ENCODE results near the gene TRIP6. TPM values are rescaled to one million over a fixed set of nuclear protein-coding genes. Genes with fewer than 3 reads are reported as not detected.

The TRIP6 gene
- total RNA-seq, 2 donors from 2014 or later: 36.5 to 43.5 TPM

Other genes starting within 250 kb of the TRIP6 start
- gene TFR2, start 225.8 kb upstream of the TRIP6 start, total RNA-seq: 10 to 100 TPM; 30.8 to 39.4 TPM
- not detected for gene ACTL6B, start 210.9 kb upstream of the TRIP6 start, total RNA-seq
- 100 to 1,000 TPM; 181 to 271 TPM for gene GNB2, start 193.6 kb upstream of the TRIP6 start, total RNA-seq
- gene GIGYF1, start 173.1 kb upstream of the TRIP6 start, total RNA-seq: 10 to 100 TPM; 40.2 to 53.1 TPM
- gene POP7, start 161.3 kb upstream of the TRIP6 start, total RNA-seq: 10 to 100 TPM; 29.6 to 68.9 TPM
- not detected for gene EPO, start 146.9 kb upstream of the TRIP6 start, total RNA-seq
- gene ZAN, start 133.8 kb upstream of the TRIP6 start, total RNA-seq: not detected
- 1 to 10 TPM; 4.1 to 6.4 TPM for gene EPHB4, start 39.9 kb upstream of the TRIP6 start, total RNA-seq
- gene SLC12A9, start 14.7 kb upstream of the TRIP6 start, total RNA-seq: 10 to 100 TPM; 15.7 to 30.1 TPM
- 100 to 1,000 TPM; 208 to 255 TPM for gene SRRT, start 7.7 kb downstream of the TRIP6 start, total RNA-seq
- gene UFSP1, start 22.3 kb downstream of the TRIP6 start, total RNA-seq: 1 to 10 TPM in 1 of 2 donors, under 1 TPM in 1; 0.79 to 3.2 TPM
- gene ACHE, start 28.5 kb downstream of the TRIP6 start, total RNA-seq: not detected
- under 1 TPM in 1 of 2 donors, not detected in 1; 0.11 TPM for gene MUC3A, start 82.1 kb downstream of the TRIP6 start, total RNA-seq
- under 1 TPM; 0.79 to 0.93 TPM for gene MUC12, start 102.2 kb downstream of the TRIP6 start, total RNA-seq
- not detected for gene MUC17, start 152.7 kb downstream of the TRIP6 start, total RNA-seq
- 10 to 100 TPM; 45.4 to 55.5 TPM for gene TRIM56, start 218.1 kb downstream of the TRIP6 start, total RNA-seq

All from activated T-helper 17 cell treated with anti-CD3 and anti-CD28 coated beads, Interleukin-2, amount 50 U/mL, for 72 hours (primary cell).